GM18502 (cell line): ENCODE measurements around the gene MYO6.
A peak's percentile ranks its signal among the peaks of the same experiment; 100 is the strongest.

Source experiments
- ATAC-seq: cut with Tn5 transposase; IDR thresholded peaks from one replicate; pipeline ENCODE4 v1.9.1; 2021; ENCODE audit warnings: mild to moderate bottlenecking; ENCODE audit not compliant: unreplicated experiment, poor library complexity

The MYO6 gene

GRCh38 chr6:75935473-75935793 is 186.4 kb downstream of the MYO6 start:
- ATAC-seq = peak; percentile 13

GRCh38 chr6:75936682-75937081 is 187.6 kb downstream of the MYO6 start:
- no peak for ATAC-seq

- no peak for ATAC-seq
These were observed 188.8 kb downstream of the MYO6 start for GRCh38 chr6:75937846-75938245.

GRCh38 chr6:75940564-75940963 is 191.5 kb downstream of the MYO6 start:
- no peak for ATAC-seq

- ATAC-seq = no peak
These were observed 192.5 kb downstream of the MYO6 start for GRCh38 chr6:75941509-75941908.

- no peak for ATAC-seq
These were observed 194.3 kb downstream of the MYO6 start for GRCh38 chr6:75943381-75943780.

- peak; percentile 54 for ATAC-seq
These were observed 197.2 kb downstream of the MYO6 start for GRCh38 chr6:75946146-75946831.

GRCh38 chr6:75947935-75948334 is 198.9 kb downstream of the MYO6 start:
- no peak for ATAC-seq

- ATAC-seq = no peak
These were observed 203.1 kb downstream of the MYO6 start for GRCh38 chr6:75952128-75952527.

GRCh38 chr6:75963569-75963968 is 214.5 kb downstream of the MYO6 start:
- no peak for ATAC-seq

GRCh38 chr6:75968143-75968542 is 219.1 kb downstream of the MYO6 start:
- ATAC-seq = no peak
